Epidermal melanocyte (primary cell): ENCODE data around the gene ITGA8.
"Not testable (repeated sequence)": the region's sequence is repeated elsewhere in the genome, so short reads cannot be mapped to it uniquely, and the experiment has no call there.

ENCODE experiments used
- DNase-seq: peaks from one replicate; pipeline ENCODE4 v3.0.0; 2011; ENCODE audit warnings: low spot score; ENCODE audit not compliant: insufficient read length

ITGA8 gene

DNA sequence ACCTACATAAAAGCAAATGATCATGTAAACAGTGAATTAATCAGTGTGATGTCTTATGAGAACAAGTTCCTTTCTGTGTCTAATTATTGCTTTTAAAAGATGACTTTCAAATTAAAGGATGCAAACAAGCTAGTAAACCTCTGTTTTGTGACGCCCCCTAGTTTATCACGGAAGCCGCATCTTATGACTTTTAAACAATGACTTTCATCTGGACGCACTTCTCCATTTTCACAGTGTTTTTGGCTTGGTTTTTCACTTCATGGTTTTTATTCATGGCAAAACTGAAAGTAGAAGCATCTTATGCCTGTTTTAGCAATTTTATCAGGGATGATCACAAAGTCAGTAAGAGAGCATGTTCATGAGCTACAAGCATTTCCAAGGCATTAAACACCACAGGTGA lies 35.0 kb downstream of the ITGA8 start:
- no peak for DNase-seq

DNA sequence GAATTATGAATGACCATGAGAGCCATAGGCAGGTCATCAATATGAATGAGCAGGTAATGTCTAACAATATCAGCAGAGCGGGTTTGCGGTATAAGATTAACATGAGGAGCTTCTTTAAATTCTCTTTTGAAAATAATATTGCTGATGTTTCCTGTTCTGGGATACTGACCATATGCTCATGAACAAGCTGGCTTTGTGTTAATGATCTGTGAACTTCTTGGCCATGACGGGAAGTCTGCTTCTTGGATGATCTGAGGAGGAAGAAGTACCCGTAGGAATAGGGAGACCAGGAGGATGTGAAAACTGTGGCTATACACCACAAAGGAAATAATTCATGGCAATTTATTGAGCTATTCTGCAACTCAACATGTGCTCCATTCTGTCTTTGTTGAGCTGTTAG lies 38.6 kb downstream of the ITGA8 start:
- no peak for DNase-seq

DNA sequence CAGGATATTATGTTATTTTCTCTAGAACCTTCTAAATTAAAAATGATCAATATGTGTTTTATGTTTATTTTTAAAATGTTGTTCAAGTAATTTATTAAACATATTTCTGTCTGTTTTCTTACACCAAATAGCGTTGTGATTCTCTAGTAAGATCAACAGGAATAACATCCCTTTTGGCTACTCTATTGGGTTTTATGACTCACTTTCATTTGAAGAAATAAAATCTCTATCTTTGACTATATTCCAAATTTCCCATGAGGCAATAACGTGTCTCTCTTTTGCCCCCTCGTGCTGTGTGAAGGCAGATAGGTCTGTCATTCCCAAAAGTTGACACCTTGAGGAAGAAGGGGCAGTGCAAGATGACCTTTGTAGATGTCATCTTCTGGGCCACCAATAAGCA lies 40.9 kb downstream of the ITGA8 start:
- DNase-seq = no peak

DNA sequence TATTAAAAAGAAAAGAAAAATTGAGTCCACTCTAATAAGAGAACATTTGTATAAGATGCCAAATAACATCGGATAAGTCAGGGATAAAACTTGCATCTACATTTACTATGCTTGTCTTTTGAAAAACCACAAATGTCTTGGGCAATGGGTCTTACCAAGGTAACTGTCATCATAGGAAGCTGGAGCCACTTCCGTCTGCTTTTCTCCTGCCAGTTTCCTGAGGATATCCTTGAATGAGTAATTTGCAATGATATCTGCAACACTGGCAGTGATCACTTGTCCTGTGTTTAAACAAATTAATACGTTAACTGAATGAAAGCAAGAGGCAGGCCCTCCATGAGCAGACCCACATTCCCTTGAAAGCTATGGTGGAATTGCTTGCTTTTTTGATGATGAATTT lies 47.3 kb downstream of the ITGA8 start:
- no peak for DNase-seq

DNA sequence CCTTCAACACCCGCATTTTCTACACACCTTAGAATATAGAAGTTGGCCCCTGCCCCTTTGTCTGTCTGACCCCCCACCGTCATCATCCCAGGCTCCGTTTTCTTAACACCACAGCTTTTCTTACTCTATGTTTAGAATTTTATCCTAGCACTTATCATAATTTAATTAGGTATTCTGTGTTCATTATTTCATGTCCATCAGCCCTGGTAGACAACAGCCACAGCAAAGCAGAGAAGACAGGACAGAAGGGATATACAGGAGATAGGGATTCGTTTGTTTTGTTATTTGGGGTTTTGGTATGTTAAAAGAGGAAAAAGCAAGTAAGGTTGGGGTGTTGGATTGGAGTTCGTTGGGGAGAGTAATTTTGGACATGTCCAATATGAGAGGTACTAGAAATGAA lies 48.8 kb downstream of the ITGA8 start:
- DNase-seq = no peak

DNA sequence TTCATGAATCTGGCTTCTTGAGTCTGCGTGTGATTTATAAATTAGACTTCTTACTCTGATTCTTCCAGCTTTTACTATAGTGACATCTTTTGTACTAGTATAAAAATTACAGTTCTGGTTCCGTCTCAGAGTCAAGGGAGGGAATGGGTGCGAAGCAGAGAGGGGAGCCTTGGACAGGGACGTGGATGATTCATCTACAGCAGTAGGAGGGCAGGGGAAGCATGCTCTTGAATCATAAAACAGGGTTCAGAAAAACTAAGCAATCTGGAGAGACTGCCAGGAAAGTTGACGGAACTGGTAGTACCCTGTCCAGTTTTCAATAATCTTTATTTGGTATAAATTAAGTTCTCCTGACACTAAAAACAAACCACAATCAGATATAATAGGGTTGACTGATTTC lies 58.1 kb downstream of the ITGA8 start:
- DNase-seq = no peak

DNA sequence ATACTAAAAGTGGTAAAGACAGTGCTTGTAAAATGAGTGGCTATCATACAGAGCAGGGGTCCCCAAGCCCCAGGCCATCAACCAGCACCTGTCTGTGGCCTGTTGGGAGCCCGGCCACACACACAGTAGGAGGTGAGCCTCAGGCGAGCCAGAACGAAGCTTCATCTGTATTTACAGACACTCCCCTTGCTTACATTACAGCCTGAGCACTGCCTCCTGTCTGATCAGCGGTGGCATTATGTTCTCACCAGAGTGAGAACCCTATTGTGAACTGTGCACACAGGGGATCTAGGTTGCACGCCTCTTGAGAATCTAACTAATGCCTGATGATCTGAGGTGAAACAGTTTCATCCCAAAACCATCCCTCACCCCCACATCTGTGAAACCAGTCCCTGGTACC lies 58.7 kb downstream of the ITGA8 start:
- DNase-seq = no peak

DNA sequence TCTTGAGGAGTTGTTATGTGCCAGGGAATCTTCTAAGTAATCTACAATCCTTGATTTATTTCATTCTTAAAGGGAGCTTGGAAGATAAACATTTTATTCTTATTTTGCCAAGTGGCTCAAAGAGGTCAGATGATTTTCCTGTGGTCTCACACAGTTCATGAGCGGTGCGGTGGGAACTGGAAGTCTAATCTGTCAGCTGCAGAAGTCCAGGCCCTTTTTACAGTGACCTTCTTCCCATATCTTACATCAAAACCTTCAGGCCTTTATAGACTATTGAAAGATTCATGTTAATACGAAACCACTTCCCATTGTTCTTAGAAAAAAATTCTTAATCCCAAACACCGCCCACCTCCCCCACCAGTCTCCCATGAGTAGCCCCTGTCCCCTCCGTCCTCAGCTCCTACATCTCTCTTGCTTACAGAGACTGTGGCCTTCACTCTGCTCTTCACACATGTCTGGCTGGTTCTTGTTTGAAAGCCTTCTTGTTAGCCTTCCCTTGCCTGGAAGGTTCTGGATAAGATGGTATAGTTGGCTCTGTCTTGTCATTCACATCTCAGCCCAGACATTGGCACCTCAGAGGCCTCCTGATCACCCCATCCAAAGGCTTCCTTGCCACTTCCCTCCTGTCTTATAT lies 61.5 kb downstream of the ITGA8 start:
- DNase-seq = no peak

DNA sequence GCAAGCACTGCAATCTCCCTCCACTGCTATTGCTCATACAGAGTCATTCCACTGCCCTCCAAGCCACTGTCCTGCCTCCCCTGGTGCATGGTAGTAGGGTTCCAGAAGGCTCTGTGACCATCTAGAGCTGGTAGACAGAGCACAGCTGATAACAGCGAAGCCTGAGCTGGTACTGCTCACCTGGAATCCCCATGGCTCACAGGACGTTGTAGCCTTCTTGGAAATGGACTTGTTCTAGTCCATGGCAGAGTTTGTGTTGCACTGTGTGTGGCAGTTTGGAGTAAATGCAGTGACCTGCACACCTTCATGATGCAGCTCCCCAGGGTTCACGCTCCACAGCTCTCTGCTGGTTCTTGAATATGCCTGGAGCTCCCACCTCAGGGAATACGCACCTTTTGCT lies 67.0 kb downstream of the ITGA8 start:
- DNase-seq = no peak

DNA sequence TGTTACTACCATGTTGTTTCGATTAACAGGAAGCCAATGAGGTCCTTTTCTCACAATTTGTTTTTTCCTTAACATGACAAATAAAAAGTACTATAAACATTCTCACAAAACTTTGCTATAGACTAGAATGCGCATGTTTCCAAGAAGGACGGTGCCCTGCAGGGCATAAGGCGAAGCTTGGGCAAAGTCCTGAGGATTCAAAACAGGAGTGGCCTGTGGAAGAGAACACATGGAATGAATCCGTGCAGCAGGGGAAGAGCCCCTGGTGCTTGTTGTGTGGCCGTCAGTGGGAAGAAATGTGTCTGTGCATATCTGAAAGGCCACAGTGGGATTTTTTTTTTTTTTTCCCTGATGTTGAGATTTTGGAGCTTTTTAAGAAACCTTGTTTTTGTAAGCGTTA lies 67.6 kb downstream of the ITGA8 start:
- DNase-seq = no peak

DNA sequence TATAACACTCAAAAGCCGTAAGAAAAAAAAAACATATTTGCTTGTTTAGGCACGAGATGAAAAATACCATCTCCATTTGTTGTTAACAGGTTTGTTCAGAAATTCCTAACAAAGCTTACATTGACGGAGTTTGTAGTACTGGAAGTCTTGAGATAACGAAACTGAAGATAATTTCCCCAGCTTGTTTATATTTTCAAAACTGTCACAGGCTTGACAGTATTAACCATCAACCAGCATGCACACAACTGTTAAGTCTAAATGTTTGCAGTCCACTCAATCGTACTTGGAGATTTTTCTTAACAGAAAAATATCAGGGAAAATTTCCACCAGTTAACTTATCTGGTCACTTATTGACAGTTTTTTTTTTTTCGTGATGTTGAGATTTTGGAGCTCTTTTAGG lies 68.5 kb downstream of the ITGA8 start:
- no peak for DNase-seq

DNA sequence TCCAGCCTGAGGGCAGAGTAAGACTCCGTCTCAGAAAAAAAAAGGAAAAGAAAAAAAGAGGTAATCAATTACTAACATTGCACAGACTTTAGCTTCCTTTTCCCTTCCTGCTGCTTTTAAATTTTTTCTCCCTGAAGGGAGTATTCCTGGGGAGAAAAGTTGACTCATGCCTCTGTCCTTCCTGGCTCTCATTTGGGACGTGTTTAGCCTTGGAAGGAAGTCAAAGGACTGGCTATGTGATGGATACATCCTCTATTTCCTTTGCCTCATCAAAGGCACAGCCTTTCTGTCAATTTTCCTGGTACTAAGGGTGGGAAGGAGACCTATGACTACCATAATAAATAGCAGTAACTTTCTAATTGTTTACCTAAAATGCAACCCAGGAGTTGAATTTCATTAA lies 77.6 kb downstream of the ITGA8 start:
- DNase-seq = no peak

DNA sequence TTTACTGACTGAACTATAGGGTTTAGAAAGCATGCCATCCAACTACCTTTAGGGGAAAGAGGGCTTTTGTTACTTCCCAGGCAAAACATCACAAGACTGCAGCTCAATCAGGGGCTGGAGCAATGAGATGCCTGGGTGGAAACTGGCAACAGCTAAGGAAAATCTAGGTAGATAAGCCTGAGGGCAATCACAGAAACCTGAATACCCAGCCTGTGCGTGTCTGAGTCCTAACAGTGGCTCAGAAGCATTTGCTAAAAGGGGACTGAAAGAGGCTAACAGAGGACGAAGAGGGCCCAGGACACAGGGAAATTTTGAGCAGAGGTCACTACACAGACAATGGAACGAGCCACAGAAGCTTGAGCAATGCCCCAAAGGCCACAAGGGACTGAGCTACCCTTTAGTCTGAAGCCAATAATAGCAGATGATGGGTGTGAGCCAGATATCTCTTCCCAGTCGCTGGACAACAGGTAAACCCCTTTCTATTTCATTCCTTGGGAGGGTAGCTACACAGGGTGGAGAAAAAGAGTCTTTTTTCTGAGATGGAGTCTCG lies 79.1 kb downstream of the ITGA8 start:
- no peak for DNase-seq

DNA sequence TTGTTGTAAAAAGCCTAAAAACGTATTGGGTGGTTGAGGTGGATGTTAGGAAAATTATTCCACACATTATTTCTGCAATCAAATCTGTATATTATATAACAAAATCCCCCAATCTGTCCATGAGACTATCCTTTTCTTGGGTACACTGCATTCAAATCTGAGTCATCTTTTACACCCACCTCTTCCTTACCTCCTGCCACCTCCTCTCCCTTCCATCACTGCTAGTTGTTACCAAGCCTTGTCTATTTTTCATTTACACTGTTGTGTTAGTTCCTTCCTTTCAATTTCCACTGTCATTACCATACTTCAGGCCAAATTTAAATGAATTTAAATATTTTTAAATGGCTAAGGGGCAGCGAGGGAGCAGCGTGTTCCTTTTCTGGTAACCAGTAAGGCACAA lies 83.3 kb downstream of the ITGA8 start:
- DNase-seq = no peak

DNA sequence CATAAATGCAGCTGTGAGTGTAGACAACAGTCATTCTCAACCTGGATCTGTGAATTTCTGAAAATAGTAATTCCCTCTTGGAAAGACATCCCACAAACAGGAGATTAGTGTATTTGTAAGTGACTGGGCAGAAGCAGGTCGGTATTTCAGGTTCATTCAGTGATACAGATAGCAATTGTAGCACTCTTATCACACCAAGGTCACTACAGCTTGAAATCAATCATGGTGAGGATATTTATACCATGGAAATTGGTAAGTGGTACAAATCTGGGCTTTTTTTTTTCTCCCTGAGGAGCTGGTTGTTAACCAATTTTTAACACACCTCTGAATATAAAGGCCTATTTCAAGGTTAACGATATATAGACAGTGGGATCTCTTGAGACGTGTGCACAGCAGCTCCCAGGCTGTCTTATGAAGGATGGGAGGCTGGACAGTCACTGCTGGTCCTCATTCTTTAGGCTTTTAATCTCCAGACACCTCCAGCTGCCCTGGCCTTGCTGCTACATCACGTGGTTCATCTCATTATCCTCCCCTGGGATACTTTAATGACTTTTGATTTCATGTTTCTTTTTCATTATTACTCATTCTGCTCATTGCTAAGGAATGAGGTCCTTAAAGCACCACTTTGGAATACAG lies 87.1 kb downstream of the ITGA8 start:
- no peak for DNase-seq

DNA sequence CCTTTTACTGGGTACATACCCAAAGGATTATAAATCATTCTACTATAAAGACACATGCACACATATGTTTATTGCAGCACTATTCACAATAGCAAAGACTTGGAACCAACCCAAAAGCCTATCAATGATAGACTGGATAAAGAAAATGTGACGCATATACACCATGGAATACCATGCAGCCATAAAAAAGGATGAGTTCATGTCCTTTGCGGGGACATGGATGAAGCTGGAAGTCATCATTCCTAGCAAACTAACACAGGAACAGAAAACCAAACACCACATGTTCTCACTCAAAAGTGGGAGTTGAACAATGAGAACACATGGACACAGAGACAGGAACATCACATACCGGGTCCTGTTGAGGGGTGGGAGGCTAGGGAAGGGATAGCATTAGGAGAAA lies 88.5 kb downstream of the ITGA8 start:
- DNase-seq = not testable (repeated sequence)

DNA sequence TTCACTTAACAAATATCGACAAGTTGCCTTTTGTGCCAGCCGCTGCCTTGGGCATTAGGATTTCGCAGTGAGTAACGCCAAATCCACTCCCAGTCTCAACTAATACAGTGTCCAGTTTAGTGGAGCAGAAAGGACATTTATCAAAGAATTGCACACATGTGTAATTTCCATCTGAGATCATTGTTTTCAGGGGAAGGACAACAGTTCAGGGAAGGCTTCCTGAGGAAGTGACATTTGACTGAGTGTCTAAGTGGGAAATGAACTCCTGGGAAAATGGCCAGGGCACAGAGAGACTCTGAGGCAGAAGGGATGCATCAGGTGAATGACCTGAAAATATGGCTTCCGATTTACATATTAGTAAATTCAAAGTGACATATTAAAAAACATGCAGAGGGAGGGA lies 89.4 kb downstream of the ITGA8 start:
- DNase-seq = no peak

DNA sequence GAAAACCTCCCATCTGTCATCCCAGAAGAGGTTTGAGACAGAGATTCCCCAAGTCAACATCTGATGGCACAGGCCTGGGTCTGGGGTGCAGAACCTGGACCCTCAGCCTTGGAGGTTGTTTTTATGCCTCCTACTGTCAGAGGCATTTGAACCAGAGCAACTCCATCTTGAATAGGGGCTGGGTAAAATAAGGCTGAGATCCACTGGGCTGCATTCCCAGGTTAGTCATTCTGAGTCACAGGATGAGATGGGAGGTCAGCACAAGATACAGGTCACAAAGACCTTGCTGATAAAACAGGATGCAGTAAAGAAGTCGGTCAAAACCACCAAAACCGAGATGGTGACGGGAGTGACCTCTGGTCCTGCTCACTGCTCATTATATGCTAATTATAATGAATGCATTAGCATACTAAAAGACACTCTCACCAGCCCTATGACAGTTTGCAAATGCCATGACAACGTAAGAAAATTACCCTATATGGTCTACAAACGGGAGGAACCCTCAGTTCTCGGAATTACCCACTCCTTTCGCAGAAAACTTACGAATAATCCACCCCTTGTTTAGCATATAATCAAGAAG lies 92.0 kb downstream of the ITGA8 start:
- no peak for DNase-seq

DNA sequence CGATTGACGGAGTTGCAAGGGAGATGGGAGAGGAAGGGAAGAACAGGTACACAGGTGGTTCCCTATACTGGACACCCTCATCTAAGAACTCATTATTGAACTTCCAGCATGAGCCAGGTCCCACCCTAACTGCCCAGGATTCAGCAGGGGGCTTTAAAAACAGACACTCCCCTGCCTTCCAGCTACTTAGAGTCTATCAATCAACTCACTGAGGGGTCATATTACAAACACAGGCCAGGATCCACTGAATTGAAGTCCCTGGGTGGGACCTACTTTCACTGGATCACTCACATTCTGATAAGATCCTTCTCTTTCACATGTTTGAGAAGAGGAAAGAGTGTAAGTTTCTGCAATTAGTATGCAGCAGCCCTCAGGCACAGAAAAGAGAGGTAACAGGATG lies 92.8 kb downstream of the ITGA8 start:
- DNase-seq = no peak

DNA sequence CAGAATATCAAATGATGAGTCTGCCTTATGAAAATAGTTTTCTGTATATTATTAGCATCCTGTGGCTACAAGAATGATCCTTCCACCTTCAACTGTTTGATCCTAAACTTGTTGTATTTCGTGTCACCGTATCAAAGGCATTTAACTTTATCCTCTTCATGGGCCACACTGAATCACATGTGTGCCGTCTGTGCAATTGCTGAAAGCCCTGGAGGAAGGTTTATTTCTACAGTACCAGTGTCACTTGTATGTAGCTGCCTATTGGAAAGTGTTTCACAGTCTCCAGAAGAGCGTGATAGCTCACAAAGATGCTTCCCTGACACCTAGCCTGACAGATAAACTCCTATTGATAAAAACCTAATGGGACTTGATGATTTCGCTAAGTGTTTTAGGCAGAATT lies 94.5 kb downstream of the ITGA8 start:
- DNase-seq = no peak

DNA sequence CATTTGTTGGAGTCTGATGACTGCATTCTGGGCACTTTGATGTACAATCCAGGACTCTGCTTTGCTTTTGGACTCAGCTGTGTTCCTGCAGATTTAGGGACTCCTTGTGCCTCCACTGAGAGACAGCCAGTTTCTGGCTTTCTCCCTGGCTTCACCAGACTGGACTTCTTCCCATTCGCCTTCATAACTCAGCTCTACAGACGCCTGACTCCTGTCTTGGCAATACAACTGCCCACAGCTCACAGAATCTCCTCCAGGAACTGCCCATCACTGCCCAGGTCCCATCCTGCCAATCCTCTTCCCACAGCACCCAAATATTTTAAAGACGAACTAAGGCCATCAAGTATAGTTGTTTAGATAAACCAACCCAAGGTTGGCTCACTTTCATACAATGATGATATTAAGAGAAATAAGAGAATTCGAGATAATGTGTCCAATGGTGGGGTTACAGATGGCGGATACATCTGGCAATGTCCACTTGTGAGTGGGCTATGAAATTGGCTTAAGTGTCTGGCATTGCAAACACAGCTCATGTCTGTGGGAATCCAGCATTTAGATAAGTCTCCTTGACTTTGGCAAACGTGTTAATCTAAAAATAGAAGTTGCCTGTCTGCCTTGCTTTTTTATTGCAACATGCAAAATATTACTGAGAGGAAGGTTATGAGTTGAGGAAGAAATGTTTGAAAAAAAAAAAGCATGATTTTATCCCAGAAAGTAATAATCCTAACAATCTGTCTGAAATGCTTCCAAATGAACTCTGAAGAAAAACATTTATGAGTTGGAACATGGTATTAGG lies 95.1 kb downstream of the ITGA8 start:
- no peak for DNase-seq

DNA sequence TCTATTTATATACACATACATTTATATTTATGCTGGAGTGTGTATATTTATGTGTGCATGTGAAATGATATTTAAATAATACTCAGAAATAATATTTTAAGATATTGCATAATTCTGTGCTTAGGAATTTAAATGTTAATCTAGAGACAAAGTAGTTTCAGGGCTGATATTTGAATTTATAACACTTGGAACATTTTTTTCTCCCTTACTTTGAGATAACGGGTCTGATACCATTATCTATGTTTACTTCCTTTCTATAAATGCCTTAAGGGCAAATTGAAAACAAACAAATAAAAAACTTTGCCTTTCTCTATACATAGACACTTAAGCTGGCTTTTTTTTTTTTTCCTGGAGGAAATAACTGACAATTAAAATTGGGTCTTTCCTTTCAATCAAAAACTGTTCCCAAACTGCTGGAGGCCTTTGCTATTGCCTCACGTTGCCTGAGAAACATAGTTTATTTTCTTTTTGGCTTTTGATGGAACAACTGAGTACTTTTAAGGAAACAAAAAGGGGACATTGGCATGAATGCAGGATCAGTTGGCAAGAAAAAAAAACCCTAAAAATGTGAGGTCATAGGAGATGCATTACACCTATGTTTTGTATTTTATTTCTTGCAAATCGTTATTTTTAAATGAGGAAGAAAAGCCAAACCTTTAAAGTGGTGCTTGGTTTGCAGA lies 98.7 kb downstream of the ITGA8 start:
- no peak for DNase-seq
